Glomerular endothelial cell (primary cell): ENCODE measurements around the gene MEIOSIN. TPM values are rescaled to one million over a fixed set of nuclear protein-coding genes. Genes with fewer than 3 reads are reported as not detected.
A peak's percentile ranks its signal among the peaks of the same experiment; 100 is the strongest.
"Not testable (repeated sequence)": the region's sequence is repeated elsewhere in the genome, so short reads cannot be mapped to it uniquely, and the experiment has no call there.

Source experiments
- DNase-seq: peaks from one replicate; pipeline ENCODE4 v3.0.0-alpha.2; 2011; ENCODE audit warnings: low read depth, low spot score; ENCODE audit errors: extremely low read depth
- total RNA-seq: library from RNA; depleted of rRNA; stranded (reverse); fragments of >200 nt; gene quantifications from 2 replicates; pipeline ENCODE4 v1.2.3, GENCODE V29; 2015

The MEIOSIN gene
- total RNA-seq, result not detected in 2 replicates

GRCh38 chr19:45733160-45733810 lies at the start of gene MEIOSIN:
Gene MEIOSIN, plus strand, starts transcription at chr19:45733439. Its CDS starts 1,938 bp downstream, at chr19:45735377.
- DNase-seq, result no peak

DNA sequence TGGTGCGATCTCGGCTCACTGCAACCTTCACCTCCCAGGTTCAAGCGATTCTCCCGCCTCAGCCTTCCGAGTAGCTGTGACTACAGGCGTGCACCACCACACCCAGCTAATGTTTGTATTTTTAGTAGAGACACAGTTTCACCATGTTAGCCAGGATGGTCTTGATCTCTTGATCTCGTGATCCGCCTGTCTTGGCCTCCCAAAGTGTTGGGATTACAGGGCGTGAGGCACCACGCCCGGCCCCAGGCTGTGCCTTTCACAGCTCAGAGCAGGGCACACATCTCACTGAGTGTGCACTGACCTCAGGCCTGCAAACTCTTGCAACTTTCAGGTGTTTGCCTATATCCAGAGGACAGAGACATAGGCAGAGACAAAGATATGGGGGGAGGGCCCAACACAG lies 48.2 kb upstream of the MEIOSIN start:
- DNase-seq, result not testable (repeated sequence)

- no peak for DNase-seq
These were observed 45.6 kb upstream of the MEIOSIN start for GRCh38 chr19:45687599-45687998.

DNA sequence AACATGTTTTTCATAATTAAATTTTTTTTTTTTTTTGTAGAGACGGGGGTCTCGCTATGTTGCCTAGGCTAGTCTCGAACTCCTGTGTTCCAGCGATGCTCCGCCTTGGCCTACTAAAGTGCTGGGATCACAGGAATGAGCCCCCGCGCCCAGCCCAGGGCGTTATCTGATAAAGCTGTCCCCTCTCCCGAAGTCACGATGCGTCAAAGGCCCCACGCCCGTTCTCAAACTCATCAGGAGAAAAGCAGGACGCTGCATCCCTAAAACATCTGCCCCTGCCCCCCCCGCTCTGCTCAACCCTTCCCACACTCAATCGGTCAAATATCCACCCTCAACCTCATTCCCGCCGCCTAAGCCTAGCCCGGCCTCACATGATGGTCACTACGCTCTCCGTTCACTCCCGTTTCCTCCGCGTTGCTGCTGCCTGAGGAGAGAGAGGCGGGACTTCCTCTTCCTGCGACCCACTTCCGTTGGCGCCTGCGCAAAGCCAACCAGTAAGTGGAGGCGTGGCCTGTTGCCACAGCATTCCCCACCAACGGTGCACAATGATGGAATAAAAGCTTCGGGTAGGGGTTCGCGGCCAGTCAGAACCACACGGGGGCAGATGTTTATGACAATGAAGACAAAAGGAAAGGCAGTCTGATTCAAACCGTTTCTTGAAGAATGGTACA lies 41.6 kb upstream of the MEIOSIN start, which contains the start of gene SNRPD2:
Gene SNRPD2 (minus strand): TSS at position 438 of the 671 bp plus-strand sequence. CDS start 65 bp downstream, at position 373.
- peak; percentile 77 for DNase-seq

GRCh38 chr19:45692187-45693105 lies 40.8 kb upstream of the MEIOSIN start, which contains the start of gene QPCTL:
Gene QPCTL, plus strand, starts transcription at chr19:45692666. Its CDS starts 38 bp downstream, at chr19:45692704.
- peak; percentile 98 for DNase-seq

- DNase-seq, result no peak
These were observed 40.0 kb upstream of the MEIOSIN start for GRCh38 chr19:45693106-45693788.

GRCh38 chr19:45701676-45702075 lies 31.6 kb upstream of the MEIOSIN start:
- no peak for DNase-seq

- DNase-seq, result no peak
These were observed 28.1 kb upstream of the MEIOSIN start for GRCh38 chr19:45705115-45705514.

DNA sequence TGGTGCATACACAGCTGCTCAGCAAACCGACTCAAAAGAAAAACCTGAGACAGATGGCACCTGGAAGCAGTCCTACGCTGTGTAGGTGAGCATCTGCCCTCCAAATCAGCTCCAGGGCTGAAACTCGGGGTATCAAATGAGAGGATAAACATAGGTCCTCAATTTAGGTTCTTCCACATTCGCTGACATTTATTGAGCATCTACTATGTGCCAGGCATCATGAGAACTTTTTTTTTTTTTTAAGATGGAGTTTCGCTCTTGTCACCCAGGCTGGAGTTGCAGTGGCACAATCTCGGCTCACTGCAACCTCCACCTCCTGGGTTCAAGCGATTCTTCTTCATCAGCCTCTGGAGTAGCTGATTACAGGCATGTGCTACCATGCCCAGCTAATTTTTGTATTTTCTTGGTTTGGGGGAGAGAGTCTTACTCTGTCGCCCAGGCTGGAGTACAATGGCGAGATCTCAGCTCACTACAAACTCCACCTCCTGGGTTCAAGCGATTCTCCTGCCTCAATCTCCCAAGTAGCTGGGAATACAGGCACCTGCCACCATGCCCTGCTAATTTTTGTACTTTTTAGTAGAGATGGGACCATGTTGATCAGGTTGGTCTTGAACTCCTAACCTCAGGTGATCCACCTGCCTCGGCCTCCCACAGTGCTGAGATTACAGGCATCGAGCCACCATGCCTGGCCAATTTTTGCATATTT lies 27.4 kb upstream of the MEIOSIN start:
- no peak for DNase-seq

- no peak for DNase-seq
These were observed 22.7 kb upstream of the MEIOSIN start for GRCh38 chr19:45710356-45711130.

DNA sequence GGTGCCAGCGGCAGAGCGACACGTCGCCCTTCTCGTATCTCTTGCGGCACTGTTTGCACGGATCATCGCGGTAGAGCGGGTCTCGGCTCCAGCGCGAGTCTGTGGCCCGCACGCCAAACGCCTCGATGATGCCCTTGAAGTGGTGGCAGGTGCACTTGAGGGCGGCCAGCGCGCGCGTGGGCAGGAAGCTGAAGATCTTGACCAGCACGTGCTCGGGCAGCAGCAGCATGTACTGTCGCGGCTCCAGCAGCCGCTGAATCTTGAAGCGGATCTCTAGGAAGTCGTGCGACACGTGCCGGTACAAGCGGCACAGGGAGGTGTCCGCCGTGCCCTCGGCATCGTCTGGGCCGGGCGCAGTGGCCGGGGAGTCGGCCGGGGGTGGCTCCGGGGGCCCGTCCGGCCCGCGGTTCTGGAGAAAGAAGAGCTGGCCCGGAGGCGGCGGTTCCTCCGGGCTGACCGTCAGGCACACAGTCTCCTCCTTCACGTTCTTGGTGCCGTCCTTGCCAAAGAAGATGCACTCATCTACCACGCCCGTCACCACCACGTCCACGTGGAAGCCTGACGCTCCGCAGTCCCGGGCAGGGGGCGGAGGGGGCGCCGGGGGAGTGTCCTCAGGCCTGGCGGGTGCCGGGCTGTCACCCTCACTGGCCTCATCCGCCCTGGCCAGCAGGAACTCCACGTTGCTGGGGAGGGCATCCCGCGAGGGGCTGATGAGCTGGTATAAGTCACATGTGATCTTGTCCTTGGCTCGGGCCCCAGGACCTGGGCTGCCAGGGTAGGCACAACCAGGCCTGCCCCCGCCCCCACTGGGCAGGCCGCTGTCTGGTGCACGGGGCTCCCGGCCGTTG lies 21.2 kb upstream of the MEIOSIN start:
- no peak for DNase-seq

GRCh38 chr19:45712699-45713067 lies 20.6 kb upstream of the MEIOSIN start:
- DNase-seq, result no peak

DNA sequence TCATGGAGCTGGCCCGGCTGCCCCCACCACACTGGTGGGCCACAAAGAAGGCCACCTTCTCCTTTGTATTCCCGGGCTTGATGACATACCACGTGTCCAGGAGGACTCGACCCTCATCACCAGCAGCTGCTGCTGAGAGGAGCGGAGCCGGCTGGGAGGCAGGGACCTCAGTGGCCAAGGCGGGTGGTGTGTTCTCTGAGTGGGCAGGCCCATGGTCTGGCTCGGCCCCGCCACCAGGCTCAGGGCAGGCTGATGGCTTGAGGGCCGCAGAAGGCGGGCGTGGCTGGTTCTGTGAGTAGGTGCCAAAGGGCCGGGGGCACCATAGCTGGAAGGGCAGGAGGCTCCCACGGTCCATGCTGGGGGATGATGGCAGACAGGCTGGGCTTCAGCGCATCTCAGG lies 20.1 kb upstream of the MEIOSIN start:
- no peak for DNase-seq

- DNase-seq, result no peak
These were observed 18.1 kb upstream of the MEIOSIN start for GRCh38 chr19:45715139-45715538.

DNA sequence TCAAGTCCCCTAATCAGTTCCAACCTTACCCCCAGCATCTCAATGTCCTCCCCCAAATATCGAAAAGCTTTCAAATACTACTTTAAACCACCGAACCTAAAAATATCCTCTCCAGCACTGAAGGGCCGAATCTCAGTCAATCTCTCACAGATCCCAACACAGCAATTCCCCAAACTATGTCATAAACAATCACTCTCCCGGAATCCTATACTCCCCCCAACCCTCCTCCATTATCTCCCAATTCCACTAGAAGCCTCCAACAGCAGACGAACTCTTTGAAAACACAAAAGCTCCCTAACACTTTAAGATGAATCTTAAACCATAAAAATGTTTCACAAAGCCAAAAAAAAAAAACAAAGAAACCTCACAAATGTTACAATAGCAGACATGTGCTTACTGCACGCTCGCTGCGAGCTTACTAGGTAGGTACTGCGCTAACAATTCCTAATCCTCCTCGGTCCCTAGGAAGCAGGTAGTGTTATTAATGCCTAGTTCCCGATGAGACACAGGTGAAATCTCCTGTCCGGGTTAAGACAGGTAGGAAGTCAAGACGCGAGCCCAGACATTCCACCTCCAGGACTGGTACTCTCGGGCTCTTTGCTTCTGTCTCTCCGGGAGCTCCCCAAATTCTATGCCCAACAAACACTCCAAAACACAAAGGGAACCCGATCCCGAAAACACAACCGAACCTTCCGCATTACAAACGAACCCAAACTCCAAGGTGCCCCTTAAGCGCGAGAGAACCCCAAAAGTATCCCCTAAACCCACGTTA lies 16.7 kb upstream of the MEIOSIN start:
- no peak for DNase-seq

- DNase-seq, result peak; percentile 96
These were observed 15.9 kb upstream of the MEIOSIN start for GRCh38 chr19:45717131-45717982.
